TTC549 (cell line): Measurements from ENCODE around the gene NUP50.
A peak's percentile ranks its signal among the peaks of the same experiment; 100 is the strongest.

Source experiments
- FAIRE-seq: peaks from 2 replicates; lab custom pipeline; 2012; peaks lifted over from hg19 to GRCh38; lab: Jason Lieb, UNC

NUP50 gene, protein sequence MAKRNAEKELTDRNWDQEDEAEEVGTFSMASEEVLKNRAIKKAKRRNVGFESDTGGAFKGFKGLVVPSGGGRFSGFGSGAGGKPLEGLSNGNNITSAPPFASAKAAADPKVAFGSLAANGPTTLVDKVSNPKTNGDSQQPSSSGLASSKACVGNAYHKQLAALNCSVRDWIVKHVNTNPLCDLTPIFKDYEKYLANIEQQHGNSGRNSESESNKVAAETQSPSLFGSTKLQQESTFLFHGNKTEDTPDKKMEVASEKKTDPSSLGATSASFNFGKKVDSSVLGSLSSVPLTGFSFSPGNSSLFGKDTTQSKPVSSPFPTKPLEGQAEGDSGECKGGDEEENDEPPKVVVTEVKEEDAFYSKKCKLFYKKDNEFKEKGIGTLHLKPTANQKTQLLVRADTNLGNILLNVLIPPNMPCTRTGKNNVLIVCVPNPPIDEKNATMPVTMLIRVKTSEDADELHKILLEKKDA

DNA sequence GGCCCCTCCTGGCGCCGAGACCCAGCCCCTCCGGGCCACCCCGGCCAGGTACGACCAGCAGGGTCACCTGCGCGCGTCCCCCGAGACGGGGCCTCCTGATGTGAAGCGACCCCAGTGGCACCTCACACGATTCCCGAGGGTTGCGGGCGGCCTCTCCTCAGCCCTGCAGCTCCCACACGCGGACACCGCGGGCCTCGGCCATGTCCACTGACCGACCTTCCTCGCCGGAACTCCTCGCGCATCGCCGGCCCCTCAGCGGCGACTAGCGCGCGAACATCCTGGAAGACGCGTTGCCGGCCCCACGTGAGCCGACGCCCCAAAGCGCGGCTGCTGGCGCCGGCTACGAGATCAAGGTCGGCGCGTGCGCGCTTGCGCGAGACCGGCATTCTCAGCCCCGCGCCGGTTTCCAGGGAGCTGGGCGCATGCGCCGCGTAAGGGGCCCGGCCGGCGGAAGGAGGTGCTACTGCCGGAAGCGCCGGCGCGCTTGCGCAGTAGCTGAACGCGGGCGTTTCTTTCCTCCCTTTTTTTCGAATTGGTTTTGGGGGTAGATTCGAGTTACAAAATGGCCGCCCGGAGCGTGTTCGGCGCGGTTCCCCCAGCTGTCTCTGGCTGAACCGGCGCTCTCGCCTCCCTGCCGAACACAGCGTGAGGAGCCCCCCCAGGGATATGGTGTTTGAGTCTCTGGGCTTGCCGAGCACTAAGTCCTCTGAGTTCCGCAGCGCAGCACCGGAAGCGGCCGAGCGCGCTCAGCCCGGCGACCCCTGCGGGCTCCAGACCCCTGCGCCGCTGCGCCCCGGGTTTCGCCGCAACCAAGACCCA lies at the start of gene NUP50:
Gene NUP50 (plus strand): TSS at position 475 of the 819 bp plus-strand sequence. CDS start 4,253 bp downstream, outside the sequence.
- peak; percentile 65 for FAIRE-seq

- no peak for FAIRE-seq
Observed at GRCh38 chr22:45120440-45120839, 43.3 kb upstream of the NUP50 start.

DNA sequence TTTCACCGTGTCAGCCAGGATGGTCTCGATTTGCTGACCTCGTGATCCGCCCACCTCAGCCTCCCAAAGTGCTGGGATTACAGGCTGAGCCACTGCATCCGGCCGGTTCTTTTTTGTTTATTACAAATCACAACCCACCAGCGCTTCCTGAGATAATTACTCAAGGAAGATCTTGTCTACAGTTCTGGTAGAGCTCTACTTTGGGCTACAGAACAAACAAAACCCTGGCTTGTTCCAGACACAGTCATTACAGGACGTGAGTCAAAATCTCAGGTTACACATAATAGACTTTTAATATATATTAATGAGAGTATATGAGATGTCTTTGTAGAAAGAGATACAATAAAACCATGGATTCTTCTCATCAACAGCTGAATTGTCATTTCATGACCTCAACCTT lies 42.8 kb upstream of the NUP50 start:
- FAIRE-seq, result no peak

- FAIRE-seq, result no peak
Observed at GRCh38 chr22:45124176-45124847, 39.4 kb upstream of the NUP50 start.

DNA sequence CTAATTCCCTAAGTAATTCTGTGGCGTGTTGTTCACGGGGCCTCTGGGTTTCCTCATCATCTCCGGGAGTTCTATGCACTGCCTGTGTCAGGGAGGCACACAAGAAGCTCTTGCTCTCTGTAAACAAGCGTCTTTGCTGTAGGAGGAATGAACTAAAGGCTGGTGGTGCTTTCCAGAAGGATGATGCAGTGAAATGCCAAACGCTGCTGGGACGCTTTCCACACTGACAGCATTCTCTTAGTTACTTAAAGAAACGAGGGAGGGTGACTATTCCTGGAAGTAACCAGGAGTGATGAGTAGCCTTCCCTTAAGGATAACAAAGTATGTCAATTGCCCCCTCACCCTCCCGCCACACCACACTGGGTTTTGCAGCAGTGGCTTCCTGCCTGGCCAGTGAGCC lies 38.5 kb upstream of the NUP50 start:
- FAIRE-seq, result no peak

DNA sequence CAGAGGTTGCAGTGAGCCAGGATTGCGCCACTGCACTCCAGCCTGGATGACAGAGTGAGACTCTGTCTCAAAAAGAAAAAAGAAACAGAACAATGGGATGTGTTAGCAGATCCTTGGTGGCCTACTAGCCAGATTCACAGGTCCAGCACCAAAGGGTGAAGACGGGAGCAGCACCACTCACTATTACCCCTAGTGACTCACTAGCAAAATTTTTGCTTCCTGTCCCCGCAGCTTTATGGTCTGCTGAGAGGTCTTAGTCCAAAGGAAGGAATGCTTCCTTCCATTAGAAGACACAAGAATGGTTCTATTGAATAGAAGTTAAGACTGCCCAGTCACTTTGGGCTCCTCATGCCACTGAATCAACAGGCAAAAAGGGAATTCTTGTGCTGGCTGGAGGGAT lies 35.9 kb upstream of the NUP50 start:
- FAIRE-seq, result no peak

- FAIRE-seq, result no peak
Observed at GRCh38 chr22:45129703-45130524, 33.8 kb upstream of the NUP50 start.

GRCh38 chr22:45130891-45131290 lies 32.8 kb upstream of the NUP50 start:
- no peak for FAIRE-seq

- no peak for FAIRE-seq
Observed at GRCh38 chr22:45131749-45132148, 32.0 kb upstream of the NUP50 start.

GRCh38 chr22:45134313-45134712 lies 29.4 kb upstream of the NUP50 start:
- no peak for FAIRE-seq

DNA sequence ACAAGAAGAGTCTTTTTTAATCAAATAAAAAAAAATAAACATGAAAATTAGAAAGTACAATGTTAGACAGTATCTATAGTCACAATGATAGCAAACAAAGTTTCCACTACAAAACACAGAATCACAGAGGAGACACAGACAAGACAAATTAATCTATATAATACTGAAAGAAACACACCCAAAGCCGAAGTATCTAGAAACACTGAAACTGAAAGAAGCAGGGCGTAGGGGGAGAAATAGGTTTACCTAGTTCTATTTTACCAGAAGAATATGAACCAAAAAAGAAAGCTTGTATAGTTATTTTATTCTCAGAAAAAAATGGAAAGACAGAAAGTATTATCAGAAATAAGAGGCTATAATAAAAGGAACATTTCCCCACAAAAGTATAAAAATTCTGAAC lies 27.1 kb upstream of the NUP50 start:
- no peak for FAIRE-seq

DNA sequence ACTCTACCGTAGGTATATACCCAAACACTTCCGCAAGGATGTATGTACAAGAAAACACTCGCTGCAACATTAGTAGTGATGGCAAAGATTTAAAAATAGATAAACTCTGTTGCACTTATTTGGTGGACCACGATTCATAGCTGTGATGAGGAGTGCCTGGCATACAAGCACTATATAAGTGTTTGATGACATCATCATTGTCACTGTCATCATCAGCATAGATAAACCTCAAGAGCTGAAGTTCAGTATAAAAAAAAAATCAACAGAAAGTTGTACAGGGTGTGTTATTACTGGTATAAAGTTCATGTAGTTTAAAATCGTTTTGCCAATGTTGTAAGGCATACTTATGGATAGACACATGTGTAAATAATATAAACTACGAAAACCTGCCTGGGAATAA lies 24.0 kb upstream of the NUP50 start:
- no peak for FAIRE-seq

- no peak for FAIRE-seq
Observed at GRCh38 chr22:45142376-45142775, 21.3 kb upstream of the NUP50 start.

GRCh38 chr22:45144916-45145315 lies 18.8 kb upstream of the NUP50 start:
- no peak for FAIRE-seq

DNA sequence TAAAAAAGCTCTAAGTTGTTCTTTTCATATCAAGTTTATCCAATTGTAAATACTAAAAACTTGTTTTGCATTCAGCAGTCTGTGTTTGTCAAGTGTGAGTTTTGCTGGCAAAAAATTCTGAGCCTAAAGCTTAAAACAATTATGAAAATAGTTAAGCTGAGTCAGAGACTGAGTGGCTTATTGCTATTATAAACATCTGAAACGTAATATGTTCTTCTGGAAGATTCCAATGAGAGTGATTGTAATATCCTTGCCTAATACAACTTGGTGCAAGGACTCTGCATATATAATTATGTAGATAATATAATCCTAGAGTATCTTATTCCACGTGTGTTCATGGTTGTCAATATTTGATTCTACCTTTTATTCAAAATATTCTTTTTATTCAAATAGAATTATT lies 14.1 kb upstream of the NUP50 start:
- no peak for FAIRE-seq

DNA sequence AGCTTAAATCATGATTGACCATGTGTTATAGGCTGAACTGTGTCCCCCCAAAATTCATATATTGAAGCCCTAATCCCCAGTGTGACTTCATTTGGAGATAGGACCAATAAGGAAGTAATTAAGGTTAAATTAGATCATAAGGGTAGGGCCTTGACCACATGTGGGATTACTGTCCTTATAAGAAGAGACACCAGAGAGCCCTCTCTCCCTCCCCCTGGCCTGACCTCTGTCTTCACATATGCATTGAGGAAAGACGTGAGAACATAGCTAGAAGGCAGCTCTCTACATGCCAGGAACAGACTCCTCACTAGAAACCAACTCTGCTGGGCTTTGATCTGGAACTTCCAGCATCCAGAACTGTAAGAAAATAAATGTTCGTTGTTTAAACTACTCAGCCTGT lies 13.6 kb upstream of the NUP50 start:
- no peak for FAIRE-seq

DNA sequence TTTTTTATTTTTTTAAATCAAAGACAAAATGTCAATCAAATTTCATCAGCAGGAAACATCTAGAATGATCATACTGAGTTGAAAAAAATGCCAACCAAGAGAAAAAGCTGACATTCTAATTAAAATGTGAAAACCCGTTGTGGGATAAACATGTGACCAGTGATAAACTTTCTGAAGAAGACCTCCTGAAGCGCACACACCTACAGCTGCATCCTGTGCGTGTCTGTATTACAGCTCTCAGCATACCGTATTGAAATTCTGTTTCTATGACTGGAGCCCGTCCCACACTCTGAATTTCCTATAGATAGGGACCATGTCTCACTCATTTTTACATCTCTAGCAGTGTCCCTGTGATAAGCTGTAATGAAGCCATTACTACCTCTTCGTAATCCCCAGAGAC lies 12.2 kb upstream of the NUP50 start:
- no peak for FAIRE-seq

GRCh38 chr22:45154383-45154782 lies 9.3 kb upstream of the NUP50 start:
- no peak for FAIRE-seq

GRCh38 chr22:45155050-45155840 lies 8.5 kb upstream of the NUP50 start:
- no peak for FAIRE-seq

DNA sequence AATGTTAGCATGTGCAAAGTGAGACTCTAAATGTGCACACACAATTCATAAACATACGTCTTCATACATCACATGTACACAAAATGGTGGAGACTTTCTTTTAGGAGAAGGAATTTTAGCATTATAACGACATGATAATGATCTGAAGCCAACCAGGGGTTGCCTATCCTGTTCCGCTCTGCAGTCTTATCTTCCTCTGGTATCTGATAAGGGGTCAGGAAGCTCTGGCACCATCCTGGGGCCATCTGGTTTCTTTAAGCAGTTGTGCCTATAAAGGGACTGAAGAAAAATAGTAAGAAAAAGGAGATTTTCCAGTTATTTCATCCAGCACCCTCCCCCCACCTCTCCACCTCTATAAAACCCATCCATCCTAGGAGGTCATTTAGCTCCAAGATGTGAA lies 5.8 kb upstream of the NUP50 start:
- no peak for FAIRE-seq
